CD4-positive, alpha-beta T cell treated with Interleukin-2 at 100 ng/mL for 4 hours (primary cell): Measurements from ENCODE around the gene CREB3L2.
A peak's percentile ranks its signal among the peaks of the same experiment; 100 is the strongest.
"Not testable (repeated sequence)": the region's sequence is repeated elsewhere in the genome, so short reads cannot be mapped to it uniquely, and the experiment has no call there.

Experiments used
- DNase-seq: peaks from one replicate; pipeline ENCODE4 v3.0.0-alpha.2; 2020; ENCODE audit warnings: low spot score

Gene CREB3L2, protein sequence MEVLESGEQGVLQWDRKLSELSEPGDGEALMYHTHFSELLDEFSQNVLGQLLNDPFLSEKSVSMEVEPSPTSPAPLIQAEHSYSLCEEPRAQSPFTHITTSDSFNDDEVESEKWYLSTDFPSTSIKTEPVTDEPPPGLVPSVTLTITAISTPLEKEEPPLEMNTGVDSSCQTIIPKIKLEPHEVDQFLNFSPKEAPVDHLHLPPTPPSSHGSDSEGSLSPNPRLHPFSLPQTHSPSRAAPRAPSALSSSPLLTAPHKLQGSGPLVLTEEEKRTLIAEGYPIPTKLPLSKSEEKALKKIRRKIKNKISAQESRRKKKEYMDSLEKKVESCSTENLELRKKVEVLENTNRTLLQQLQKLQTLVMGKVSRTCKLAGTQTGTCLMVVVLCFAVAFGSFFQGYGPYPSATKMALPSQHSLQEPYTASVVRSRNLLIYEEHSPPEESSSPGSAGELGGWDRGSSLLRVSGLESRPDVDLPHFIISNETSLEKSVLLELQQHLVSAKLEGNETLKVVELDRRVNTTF

DNA sequence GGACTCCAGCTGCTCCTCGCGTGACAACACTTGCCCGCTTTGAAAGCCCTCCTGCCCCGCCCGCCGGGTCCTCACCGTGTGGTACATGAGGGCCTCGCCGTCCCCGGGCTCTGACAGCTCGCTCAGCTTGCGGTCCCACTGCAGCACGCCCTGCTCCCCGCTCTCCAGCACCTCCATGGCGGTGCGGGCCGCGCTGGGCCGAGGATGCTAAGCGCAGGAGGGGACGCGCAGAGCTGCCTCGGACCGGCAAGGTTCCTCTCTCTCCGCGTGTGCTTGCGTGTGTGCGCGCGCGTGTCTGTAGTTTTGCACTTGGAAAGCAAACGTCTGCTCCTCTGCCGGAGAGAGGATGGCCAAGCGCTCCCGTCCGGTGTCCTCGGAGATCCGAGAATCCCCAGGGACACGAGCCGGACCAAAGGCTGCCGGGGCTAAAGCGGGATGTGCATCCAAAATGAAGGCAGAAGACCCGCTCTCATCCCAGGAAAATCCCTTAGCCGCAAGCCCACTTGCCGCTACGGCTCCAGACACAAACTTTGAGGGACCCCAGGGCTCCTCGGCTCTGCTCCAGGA lies at the start of gene CREB3L2:
Gene CREB3L2, minus strand, starts transcription at position 558 of the 567 bp plus-strand sequence. Its CDS starts 381 bp downstream, at position 177.
- DNase-seq, result peak; percentile 66

DNA sequence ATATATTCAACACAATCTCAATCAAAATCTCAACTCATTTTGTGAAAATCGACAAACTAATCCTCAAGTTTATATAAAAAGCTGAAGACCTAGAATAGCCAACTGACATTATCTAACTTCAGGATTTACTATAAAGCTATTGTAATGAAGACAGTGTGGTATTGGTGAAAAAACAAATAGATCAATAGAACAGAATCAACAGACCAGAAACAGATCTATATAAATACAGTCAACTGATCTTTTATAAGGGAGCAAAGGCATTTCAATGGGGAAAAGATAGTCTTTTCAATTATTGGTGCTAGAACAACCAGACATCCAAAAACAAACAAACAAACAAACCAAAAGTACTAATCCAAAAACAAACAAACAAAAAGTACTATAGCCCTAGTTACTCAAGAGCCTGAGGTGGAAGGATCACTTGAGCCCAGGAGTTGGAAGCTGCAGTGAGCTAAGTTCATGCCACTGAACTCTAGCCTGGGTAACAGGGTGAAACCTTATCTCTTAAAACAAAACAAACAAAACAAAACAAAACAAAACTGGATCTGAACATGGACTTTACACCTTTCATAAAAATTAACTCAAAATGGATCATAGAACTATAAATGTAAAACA lies 47.7 kb upstream of the CREB3L2 start:
- DNase-seq, result no peak

DNA sequence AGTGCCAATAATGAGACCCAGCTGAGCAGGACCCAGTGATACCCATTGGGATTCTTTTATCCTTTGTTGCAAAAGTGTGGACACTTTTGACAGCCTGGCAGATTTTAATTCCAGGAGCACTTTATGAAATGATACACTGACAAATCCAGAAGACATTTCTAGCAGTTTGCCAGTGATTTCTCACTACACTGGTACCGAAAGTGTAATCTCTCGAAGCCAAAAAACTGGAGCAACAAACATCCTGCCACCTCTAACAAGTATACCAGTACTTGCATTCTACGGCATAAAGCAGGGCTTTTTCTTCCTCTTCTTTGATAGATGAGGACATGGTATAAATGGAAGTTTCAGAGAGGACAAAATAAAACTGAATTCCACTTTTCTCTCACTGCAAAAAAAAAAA lies 46.0 kb upstream of the CREB3L2 start:
- DNase-seq, result no peak

DNA sequence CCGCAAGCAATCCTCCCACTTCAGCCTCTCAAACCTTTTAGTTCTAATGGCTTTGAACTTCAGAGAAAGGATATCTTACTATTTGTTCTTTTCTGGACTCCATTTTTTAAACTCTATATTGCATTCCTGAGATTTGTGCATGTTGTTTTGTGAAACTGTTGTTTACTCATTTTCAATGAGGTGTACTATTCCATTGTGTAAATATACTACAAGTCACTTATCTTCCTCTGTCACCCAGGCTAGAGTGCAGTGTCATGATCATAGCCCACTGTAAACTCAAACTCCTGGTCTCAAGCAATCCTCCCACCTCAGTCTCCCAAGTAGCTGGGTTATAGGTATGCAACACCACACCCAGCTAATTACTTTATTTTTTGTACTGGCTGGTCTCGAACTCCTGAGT lies 43.0 kb upstream of the CREB3L2 start:
- no peak for DNase-seq

DNA sequence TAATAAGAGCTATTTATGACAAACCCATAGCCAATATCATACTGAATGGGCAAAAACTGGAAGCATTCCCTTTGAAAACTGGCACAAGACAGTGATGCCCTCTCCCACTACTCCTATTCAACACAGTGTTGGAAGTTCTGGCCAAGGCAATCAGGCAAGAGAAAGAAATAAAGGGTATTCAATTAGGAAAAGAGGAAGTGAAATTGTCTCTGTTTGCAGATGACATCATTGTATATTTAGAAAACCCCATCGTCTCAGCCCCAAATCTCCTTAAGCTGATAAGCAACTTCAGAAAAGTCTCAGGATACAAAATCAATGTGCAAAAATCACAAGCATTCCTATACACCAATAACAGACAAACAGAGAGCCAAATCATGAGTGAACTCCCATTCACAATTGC lies 38.2 kb upstream of the CREB3L2 start:
- not testable (repeated sequence) for DNase-seq

DNA sequence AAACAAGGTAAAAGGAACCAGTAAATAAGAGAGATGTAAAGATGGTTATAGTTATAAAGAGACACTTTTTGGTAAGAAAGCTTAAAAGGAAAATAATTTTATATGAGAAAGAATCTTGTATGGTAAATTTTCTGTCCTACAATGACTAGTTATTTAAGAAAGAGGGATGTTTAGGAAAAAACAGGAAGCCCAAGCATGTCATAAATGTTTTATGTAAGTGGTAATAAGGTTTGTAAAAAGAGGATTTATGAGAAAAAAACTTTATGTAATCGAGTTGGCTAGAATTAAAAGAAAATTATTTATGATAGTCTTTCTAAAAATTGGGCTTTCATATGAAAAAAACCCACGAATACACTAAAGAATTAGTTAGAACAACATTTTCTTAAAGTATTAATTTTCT lies 34.2 kb upstream of the CREB3L2 start:
- no peak for DNase-seq

DNA sequence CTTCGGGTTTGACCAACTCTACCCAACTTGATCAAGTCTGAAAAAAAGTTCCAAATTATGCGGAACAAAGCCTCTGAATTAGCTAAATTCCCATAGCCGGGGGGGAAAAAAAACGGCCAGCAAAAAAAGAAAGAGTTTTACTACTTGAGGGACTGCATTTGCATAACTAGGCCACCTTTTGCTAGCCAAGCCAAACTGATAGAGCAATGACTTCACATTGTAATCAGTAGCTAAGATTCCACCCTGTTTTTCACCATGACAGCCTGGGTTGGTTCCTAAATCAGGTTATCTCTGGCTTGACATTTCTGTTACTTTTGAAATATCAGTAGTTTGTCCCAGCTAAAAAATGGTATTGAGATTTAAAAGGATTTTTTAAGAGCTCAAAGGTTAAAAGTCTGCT lies 31.4 kb upstream of the CREB3L2 start:
- no peak for DNase-seq

DNA sequence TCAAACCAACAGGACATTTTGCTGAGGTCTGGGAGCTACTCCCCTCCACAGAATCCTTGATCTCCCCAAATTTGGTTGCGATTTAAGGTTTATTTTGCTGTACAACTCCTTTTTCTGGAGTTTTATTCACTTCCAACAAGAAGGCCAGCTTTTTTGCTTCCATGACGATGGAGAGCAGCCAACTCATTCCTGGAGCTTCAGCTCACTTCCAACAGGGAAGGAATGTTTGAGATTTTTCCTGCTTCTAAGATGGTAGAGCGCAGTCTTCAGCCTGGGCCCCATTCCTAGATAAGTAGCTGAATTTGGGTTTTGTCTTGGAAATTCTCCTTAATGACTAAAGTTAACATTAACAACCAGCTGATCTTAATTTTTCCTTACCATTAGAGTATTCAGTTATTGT lies 30.9 kb upstream of the CREB3L2 start:
- no peak for DNase-seq

DNA sequence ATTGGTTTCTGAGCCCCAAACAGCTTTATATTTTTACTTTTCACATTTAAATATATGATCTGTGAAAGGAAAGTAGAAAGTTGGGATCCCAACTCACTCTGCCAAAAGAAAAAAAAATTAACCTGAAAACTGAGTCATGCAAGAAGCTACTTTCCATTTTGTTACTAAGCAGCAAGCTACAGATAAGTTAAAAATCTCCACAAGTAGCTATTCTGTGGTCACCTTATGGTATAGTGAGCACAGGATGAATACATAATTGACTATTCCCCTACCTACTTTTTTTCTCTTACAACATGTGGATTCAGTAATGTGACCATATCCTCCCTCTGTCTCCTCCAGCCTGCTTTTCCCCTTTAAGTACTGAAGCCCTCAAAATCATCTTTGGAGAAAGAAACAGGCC lies 30.3 kb upstream of the CREB3L2 start:
- no peak for DNase-seq

DNA sequence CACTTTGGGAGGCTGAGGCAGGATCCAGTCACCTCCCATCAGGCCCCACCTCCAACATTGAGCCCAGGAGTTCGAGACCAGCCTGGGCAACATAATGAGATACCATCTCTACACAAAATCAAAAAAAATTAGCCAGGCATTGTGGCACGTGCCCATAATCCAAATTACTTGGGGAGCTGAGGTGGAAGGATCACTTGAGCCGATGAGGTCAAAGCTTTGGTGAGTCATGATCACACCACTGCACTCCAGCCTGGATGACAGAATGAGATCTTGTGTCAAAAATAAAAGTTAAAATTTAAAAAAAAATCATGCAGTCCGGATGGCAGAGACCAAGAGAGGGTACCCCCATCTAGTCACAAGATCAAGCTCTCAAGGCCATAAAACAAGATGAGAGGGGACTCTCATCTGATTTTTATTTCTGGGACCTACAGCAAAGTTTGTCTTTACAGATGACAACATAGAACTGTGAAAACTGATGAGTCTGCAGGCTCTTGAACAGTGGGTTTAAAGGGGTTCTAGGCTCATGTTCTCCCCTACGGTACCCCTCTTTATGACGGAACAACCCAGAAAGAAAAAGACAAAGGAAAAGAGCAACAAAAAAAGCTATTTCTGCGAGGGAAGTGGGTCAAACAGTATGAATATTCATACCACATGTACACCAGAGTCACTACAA lies 28.9 kb upstream of the CREB3L2 start:
- DNase-seq, result no peak

DNA sequence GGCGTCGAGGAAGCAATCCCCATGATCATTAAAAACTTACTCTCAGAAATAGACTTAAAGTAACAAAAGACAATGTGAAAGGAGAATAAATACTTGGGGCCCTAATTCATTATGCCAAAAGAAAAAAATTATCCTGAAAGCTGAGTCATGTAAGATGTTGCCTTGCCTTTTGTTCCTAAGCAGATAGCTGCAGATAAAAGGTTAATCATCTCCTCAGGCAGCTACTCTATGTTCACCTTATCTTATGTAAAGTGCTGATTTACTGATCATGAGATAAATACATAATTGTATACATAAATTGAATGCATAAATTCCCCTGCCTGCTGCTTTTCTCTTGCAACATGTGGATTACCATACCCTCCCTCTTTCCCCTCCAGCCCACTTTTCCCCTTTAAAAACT lies 28.1 kb upstream of the CREB3L2 start:
- no peak for DNase-seq

DNA sequence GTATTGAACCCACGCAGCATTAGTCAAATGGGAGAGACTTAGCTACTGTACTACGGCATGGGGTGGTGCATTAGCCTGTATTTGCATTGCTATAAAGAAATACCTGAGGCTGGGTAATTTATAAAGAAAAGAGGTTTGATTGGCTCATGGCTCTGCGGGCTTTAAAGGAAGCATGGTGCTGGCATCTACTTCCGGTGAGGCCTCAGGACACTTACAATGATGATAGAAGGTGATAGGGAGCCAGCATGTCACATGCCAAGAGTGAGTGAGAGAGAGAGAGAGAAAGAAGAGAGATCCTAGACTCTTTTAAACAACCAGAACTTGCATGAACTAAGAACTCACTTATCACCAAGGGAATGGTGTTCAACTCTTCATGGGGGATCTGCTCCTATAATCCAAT lies 27.2 kb upstream of the CREB3L2 start:
- DNase-seq, result no peak

DNA sequence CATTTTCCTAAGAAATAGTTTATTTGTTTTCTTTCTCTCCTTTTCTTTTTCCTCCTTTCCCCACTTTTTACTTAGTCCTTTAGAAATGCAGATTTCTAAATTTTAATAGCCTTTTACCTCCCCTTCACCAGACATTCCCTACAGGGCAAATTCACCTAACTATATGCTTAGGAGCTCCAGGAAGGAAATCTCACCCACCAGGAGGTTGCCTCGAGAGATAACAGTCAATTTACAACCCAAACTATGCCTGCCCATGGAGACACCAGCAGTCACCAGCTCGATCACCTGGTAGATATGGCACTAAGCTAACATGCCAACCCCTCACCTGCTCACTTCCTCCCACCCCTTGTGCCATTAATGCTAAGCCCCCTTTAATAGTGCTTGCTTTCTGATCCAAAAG lies 25.2 kb upstream of the CREB3L2 start:
- no peak for DNase-seq

DNA sequence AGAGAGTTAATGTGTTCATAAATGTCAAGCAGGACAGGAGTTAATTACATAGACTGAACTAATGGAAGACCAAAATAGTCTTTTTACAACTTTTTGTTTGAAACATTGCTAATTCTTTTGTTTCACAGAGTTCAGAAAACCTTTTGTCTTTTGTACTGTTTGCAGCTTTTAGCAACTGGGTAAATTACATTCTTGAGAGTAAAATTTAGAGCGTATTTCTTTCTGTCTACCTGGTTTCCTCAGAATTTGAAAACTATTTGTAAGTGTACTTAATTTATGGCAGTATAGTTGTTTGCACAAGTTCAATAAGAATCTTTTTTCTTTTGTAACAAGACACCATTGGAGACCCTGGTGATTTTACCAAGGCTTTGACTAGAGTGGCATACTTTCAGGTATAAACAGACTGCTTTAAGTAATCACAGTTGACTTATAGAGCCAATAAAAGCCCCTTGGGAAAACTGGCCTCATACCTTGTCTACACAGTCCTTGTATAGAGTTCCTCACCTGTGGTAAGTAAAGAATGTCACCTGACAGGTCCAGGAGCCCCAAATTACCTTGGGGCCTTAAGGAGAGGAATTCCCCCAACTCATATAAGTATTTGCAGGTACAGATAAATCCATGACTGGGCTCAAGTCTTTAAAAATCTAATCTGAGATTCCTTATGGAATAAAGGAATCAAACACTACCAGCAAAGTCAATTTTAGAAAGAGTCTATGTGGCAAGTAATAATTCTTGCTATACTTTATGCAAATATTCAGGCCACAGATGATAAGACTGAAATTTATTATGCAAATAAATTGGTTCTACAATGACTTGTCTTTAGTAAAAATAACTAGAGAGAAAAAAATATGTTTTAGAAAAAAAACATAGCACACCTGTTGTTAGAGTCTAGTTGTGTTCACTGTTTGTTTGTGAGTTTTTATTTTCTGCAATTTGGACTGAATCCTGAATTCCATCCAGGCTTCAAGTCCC lies 23.6 kb upstream of the CREB3L2 start:
- DNase-seq, result no peak

DNA sequence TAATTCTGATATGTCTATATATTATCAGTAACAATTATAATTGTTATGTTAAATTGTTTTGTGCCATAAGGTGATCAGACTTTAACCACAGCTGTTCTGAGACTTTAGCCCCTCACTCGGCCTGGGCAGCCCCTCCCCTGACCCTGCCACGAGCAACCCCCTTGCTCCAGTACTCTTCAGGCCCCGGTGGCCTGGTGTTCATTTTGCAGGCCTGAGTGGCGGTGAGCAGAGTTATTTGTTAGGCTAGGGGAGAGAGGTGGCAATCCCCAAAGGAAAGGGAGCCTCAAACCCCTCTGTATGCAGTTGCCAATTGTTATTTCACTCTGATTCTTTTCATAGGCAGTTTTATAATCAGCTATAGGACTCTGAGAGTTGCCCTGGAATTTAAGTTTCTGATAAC lies 22.9 kb upstream of the CREB3L2 start:
- DNase-seq, result no peak

DNA sequence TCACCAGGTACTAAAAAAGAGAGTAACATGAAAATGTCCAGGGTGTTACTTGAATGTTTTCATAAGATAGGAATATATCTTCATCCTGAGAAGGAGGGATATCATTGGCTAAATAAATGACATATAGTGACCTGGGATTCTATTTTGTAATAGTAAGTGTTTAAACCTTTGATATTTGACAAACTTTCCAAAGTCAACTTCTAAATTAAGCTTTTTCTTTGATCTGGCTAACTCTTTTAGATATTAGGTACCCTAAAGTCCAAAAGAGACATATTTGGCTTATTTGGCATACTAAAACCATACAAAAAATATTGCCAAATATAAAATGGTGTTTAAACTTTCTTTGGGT lies 22.4 kb upstream of the CREB3L2 start:
- DNase-seq, result no peak

DNA sequence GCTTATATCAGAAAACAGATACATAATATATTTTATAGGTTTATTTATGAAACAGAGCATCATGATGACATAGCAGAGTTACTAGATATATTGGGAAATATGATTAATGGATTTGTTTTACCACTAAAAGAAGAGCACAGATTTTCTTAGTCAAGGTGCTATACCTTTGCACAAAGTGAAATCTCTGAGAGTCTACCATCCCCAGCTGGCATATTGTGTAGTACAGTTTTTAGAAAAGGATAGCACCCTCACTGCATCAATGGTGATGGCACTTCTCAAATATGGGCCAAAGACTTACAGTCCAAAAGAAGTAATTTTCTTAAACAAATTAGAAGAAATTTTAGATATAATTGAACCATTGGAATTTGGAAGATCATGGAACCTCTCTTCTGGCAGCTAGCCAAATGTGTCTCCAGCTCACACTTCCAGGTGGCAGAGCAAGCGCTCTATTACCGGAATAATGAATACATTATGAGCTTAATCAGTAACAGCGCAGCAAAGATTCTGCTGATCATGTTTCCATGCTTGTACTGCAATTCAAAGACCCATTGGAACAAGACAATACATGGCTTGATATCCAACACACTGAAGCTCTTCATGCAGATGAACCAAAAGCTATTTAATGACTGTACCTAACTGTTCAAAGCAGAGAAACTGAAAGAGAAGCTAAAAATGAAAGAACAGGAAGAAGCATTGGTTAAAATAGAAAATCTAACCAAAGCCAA lies 21.9 kb upstream of the CREB3L2 start:
- DNase-seq, result no peak

DNA sequence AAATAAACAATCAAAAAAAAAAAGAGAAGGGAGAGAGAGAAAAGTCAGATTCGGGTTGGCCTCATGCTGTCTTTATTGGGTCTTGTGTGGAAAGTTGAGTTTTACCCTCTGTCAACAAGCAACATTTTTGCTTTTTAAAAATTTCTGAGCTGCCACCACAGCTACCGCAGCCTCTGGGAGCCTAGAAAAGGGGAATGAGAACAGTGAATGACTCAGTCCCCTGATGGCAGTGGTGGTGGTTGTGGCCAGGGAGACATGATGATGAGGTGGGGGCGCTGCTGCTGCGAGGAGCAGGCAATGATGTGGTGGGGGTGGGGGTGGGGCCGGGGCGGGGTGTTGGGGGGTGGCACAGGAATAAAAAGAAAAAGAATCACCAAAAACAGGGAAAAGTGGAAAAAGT lies 20.0 kb upstream of the CREB3L2 start:
- no peak for DNase-seq

DNA sequence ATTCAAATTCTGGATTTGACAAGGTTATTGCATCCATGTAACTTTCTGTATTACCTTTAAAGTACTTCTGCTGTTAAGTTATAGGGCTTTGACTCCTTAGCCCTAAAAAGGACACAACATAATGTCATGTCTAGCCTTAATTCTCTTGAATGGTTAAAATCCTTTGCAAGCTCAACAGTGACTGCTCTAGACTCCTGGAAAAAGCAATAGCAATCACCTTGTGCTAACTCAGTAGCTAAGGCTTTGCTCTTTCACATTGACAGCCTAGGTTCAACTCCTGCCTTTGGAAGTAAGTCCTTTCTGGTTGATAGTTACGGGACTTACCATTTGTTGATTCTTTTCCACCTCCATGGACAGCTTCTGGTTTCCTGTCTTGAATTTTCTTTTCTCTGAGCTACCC lies 16.1 kb upstream of the CREB3L2 start:
- no peak for DNase-seq

DNA sequence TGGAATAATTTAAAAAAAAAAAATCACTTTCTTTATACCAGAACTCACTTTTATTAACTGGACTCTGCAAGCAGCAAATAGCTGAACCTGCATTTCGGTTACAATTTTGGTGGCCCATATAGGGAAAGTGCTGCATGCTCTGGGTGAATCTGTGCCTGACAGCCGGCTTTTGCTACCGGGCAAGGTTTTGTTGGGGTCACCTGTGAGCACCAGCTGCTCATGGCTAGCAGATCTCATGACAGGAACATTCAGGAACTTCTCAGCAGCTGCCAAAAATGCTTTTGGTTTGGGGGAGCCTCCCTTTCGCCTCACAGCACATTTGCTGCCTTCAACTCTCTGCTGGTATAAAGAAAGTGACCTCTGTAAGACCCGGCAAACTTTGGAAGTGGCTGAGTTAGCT lies 13.2 kb upstream of the CREB3L2 start:
- no peak for DNase-seq

DNA sequence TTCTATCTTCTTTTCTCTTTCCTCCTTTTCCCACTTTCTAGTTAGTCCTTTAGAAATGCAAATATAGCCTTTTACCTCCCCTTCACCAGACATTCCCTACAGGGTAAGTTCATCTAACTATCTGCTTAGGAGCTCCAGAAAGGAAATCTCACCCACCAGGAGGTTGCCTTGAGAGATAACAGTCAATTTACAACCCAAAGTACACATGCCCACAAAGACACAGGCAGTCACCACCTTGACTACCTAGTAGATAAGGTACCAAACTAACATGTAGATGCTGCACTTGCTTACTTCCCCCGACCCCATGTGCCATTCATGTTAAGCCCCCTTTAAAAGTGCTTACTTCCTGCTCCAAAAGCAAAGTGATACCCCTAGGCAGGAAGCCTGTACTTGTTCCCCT lies 12.8 kb upstream of the CREB3L2 start:
- DNase-seq, result no peak
